Effector memory CD4-positive, alpha-beta T cell (primary cell): ENCODE results near the gene QRSL1.
"Not testable (repeated sequence)": the region's sequence is repeated elsewhere in the genome, so short reads cannot be mapped to it uniquely, and the experiment has no call there.

Source experiments
- DNase-seq, 3 donors: peaks; one replicate each; pipeline ENCODE4 v3.0.0-alpha.2; 2020
- H3K27ac ChIP-seq: 2 replicates; pipeline ENCODE4 v1.7.0; 2013; ENCODE audit warnings: mild to moderate bottlenecking, low read length, moderate library complexity; ENCODE audit not compliant: insufficient read depth, poor library complexity, severe bottlenecking
- H3K27me3 ChIP-seq: replicated peaks from 2 replicates; pipeline ENCODE4 v1.7.0; 2013; ENCODE audit warnings: mild to moderate bottlenecking, low read length; ENCODE audit not compliant: insufficient read depth, control insufficient read depth, poor library complexity, severe bottlenecking
- H3K36me3 ChIP-seq: 2 replicates; pipeline ENCODE4 v1.7.0; 2013; ENCODE audit warnings: mild to moderate bottlenecking, low read length, moderate library complexity; ENCODE audit not compliant: control insufficient read depth, insufficient read depth
- H3K4me1 ChIP-seq: 2 replicates; pipeline ENCODE4 v1.7.0; 2013; ENCODE audit warnings: low read length, mild to moderate bottlenecking; ENCODE audit not compliant: control insufficient read depth, insufficient read depth, poor library complexity, severe bottlenecking
- H3K4me3 ChIP-seq: 2 replicates; pipeline ENCODE4 v1.7.0; 2013; ENCODE audit warnings: low read length, low read depth, mild to moderate bottlenecking; ENCODE audit not compliant: insufficient read depth, poor library complexity, severe bottlenecking
- H3K9me3 ChIP-seq: 2 replicates; pipeline ENCODE4 v1.7.0; 2013; ENCODE audit warnings: mild to moderate bottlenecking, low read length, moderate library complexity; ENCODE audit not compliant: control insufficient read depth

Gene QRSL1

DNA sequence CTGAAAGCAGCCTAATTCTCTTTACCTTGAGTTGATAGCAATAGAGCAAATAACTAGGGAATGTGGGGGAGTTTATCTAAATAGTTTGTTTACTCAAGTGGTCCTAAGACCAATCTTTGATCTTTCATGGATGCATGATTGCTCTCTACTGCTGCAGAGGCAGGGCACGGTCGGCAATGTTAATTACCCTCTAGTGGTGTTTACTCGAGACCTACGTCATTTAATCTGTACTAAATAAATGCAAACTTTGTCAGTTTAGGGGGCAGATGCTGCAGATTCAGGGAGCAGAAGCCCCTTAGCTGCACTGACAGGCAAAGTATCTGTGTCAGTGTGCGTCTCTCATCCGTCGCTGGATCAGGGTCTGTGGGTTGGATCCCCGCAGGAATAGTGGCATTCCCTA is 7.0 kb upstream of the QRSL1 start:
- Histone ChIP-seq H3K9me3 (no peaks in the 10 kb centered on the region), H3K4me3 (no peak overlapping the region), H3K27me3 (no peaks in the 10 kb centered on the region), H3K36me3 (no peaks in the 10 kb centered on the region), H3K27ac (no peak overlapping the region), H3K4me1 (no peaks in the 10 kb centered on the region)
- no peak for DNase-seq

DNA sequence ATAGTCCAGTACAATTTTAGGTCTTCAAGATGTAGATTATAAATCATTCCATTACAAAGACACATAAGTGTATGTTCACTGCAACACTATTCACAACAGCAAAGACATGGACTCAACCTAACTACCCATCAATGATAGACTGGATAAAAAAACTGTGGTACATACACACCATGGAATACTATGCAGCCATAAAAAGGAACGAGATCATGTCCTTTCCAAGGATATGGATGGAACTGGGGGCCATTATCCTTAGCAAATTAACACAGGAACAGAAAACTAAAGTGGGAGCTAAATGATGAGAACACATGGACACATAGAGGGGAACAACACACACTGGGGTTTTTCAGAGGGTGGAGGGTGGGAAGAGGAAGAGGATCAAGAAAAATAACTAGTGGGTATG is 6.3 kb upstream of the QRSL1 start:
- no peaks in the 10 kb centered on the region for H3K36me3 ChIP-seq
- H3K9me3 ChIP-seq = no peaks in the 10 kb centered on the region
- DNase-seq = no peak
- H3K4me3 ChIP-seq = no peak overlapping the region
- no peaks in the 10 kb centered on the region for H3K27me3 ChIP-seq
- no peaks in the 10 kb centered on the region for H3K4me1 ChIP-seq
- no peak overlapping the region for H3K27ac ChIP-seq

DNA sequence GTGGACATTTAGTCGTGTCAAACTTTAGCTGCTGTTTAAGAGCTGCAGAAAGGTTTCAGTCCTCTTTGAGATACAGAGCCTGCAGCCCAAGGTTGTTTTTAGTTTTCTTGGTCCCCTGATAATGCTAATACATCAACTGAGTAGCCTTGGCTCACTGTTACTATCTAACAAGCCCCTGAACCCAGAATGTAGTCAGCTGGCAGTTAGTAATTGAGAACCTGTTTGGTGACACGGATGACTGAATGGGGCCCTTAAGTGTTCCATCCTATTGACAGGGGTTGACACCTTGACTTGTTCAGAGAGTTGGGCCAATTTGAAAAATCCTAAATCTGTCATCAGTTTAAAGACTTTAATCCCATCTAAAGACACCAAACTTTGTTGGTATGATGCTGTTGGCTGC is 2.9 kb upstream of the QRSL1 start:
- H3K27me3 ChIP-seq = no peaks in the 10 kb centered on the region
- no peaks in the 10 kb centered on the region for H3K36me3 ChIP-seq
- H3K9me3 ChIP-seq = no peaks in the 10 kb centered on the region
- no peak overlapping the region for H3K27ac ChIP-seq
- DNase-seq = no peak
- H3K4me3 ChIP-seq = no peak overlapping the region
- peaks cover 7% of the 10 kb centered on the region for H3K4me1 ChIP-seq

DNA sequence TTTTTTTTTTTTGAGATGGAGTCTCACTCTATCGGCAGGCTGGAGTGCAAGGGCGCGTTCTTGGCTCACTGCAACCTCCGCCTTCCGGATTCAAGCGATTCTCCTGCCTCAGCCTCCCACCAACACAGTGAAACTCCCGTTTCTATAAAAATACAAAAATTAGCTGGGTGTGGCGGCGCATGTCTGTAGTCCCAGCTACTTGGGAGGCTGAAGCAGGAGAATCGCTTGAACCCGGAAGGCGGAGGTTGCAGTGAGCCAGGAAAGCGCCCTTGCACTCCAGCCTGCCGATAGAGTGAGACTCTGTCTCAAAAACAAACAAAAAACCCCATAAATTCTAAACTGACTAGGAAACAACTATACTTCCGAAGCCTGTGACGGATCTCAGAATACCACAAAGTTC is 1.6 kb upstream of the QRSL1 start:
- not testable (repeated sequence) for H3K4me3 ChIP-seq, H3K9me3 ChIP-seq, H3K27ac ChIP-seq, DNase-seq, H3K27me3 ChIP-seq, H3K36me3 ChIP-seq, H3K4me1 ChIP-seq

DNA sequence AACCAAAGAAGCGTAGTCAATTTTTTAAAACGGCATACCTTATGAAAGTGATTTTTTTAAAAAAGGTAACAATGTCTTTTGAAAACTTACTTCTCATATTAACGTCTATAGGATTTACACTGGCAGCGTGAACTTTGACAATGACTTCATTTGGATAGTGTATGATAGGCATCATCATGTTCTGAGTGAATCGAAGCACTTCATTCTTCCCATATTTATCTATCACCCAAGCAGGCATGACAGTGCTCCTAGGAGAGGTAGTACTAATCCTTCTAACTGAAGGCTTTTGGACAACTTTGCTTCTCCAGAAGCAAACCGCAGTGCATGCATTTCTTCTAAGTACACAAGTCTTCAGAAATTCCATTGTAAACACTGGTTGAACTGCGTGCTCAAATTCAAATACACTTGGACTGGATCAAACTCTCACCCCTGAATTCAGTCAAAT is 698 bp upstream of the QRSL1 start:
- no peaks in the 10 kb centered on the region for H3K9me3 ChIP-seq
- no peaks in the 10 kb centered on the region for H3K27me3 ChIP-seq
- peak overlapping the region; percentile 97 for H3K4me3 ChIP-seq
- no peaks in the 10 kb centered on the region for H3K36me3 ChIP-seq
- peaks cover 7% of the 10 kb centered on the region for H3K4me1 ChIP-seq
- DNase-seq = no peak
- H3K27ac ChIP-seq = peak overlapping the region; percentile 85

DNA sequence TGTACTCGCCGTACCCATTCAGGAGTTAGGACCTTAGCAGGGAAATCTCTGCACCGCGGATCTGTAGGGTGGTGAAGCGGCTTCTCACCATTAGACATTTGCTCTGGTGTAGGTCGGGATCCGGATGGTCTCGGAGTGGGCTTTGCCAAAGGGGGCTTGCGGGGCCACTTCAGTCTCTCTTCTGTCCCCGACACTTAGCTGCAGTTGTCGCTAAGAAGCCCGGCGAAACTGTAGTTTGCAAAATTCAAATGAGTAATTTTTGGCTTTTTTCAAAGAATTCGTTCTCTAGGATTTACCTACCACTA is 433 bp downstream of the QRSL1 start:
- Histone ChIP-seq H3K4me3 (peak overlapping the region; percentile 97), H3K4me1 (peaks cover 7% of the 10 kb centered on the region), H3K9me3 (no peaks in the 10 kb centered on the region), H3K27me3 (no peaks in the 10 kb centered on the region), H3K27ac (peak overlapping the region; percentile 85), H3K36me3 (no peaks in the 10 kb centered on the region)
- DNase-seq = no peak

DNA sequence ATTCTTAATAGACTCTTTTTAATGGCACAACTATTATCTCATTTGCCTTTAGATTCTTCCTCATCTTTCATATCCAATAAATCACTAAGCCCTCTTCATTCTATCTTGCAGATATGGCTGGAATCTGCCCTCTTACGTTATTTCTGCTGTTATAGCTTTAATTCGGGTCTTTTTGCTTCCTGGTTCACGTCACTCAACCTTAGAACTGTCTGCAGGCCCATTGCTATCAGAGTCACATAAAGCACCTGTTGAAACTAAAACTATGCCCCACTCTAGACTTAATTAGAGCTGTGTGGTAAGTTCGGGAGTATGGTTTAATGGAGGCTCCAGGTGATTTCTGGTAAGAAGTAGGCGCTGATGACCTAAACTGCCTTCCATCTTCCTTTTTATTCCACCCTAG is 988 bp downstream of the QRSL1 start:
- Histone ChIP-seq H3K27ac (no peak overlapping the region), H3K36me3 (no peaks in the 10 kb centered on the region), H3K9me3 (no peaks in the 10 kb centered on the region), H3K27me3 (no peaks in the 10 kb centered on the region), H3K4me1 (peaks cover 7% of the 10 kb centered on the region), H3K4me3 (peak overlapping the region; percentile 97)
- DNase-seq = no peak

DNA sequence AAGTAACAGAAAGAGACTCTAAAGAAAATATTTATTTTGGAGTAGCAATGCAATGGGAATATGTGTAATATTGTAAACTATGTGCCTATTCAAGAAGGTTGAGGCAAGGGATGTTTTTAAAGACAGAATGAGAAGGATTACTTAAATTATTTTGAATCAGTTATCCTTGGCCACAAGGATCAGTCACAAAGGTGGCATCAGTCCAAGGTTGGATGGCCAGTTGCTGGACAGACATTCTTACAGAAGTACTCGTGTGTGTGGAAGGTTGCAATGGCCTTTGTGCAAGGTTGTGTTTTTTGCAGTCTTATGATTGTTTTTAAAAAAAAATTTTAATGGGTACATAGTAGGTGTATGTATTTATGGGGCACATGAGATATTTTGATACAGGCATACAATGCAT is 2.0 kb downstream of the QRSL1 start:
- no peaks in the 10 kb centered on the region for H3K27me3 ChIP-seq
- H3K4me1 ChIP-seq = peaks cover 7% of the 10 kb centered on the region
- no peak overlapping the region for H3K4me3 ChIP-seq
- DNase-seq = no peak
- no peaks in the 10 kb centered on the region for H3K36me3 ChIP-seq
- no peaks in the 10 kb centered on the region for H3K9me3 ChIP-seq
- no peak overlapping the region for H3K27ac ChIP-seq

DNA sequence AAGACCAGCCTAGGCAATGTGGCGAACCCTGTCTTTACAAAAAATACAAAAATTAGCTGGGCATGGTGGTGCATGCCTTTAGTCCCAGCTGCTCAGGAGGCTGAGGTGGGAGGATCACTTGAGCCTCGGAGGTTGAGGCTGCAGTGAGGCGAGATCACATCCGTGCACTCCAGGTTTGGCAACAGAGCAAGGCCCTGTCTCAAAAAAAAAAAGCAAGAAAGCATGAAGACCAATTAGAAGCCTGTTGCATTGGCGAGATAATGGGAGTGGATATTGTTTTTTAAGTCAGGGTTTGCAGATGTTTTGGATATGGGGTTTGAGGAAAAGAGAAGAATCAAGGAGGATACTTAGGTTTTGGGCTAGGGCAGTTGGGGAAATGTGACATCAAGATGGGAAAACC is 5.2 kb downstream of the QRSL1 start:
- Histone ChIP-seq H3K4me1 (peaks cover 7% of the 10 kb centered on the region), H3K27ac (no peak overlapping the region), H3K9me3 (no peaks in the 10 kb centered on the region), H3K36me3 (no peaks in the 10 kb centered on the region), H3K4me3 (no peak overlapping the region), H3K27me3 (no peaks in the 10 kb centered on the region)
- DNase-seq = no peak

DNA sequence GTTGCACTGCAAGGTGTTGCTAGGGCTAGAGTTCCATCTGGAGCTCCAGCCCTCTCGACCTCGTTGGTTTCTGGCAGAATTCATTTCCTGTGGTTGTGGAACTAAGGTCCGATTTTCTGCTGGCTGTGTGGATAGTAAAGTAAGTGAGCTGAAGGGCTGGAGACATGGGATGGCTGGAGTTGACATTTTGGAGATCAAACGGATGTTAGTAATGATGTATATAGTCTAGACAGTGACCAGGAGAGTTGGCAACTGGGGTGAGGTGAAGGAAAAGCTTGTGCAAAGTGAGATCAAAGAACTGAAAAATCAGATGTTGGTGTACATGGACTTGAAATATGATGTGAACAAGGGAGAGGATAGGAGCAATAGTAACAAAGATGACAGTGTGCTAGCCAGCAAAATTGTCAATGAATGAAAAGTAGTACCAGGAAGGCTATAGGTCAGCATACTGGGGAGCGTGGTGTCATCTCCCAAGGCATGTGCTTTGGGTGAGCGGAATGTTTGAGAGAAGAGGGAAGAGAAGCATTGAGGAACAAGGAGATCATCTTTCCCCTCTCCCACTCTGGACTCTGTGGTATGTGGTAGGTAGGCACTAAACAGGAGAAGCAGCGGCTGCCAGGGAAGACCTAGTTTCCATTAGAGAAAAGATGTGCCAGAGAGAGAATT is 7.8 kb downstream of the QRSL1 start:
- H3K27me3 ChIP-seq = no peaks in the 10 kb centered on the region
- no peaks in the 10 kb centered on the region for H3K9me3 ChIP-seq
- peaks cover 8% of the 10 kb centered on the region for H3K36me3 ChIP-seq
- no peaks in the 10 kb centered on the region for H3K4me1 ChIP-seq
- DNase-seq = no peak
- H3K27ac ChIP-seq = no peak overlapping the region
- H3K4me3 ChIP-seq = no peak overlapping the region
